DMS 273 (cell line): Measurements from ENCODE around the gene AJM1.

Experiments used
- DNase-seq: peaks from one replicate; lab custom pipeline; 2025; ENCODE audit not compliant: unreplicated experiment; lab: John Stamatoyannopoulos, UW

The AJM1 gene

GRCh38 chr9:136843159-136843800, 1.0 kb downstream of the AJM1 start:
- peak; percentile 45 for DNase-seq

- peak; percentile 64 for DNase-seq
These were observed 1.8 kb downstream of the AJM1 start for GRCh38 chr9:136843801-136844740.

- no peak for DNase-seq
These were observed 2.6 kb downstream of the AJM1 start for GRCh38 chr9:136844761-136845464.

GRCh38 chr9:136845465-136846260, 3.4 kb downstream of the AJM1 start:
- DNase-seq = no peak

GRCh38 chr9:136846376-136847087, 4.3 kb downstream of the AJM1 start:
- DNase-seq = no peak

GRCh38 chr9:136847088-136847825, 5.0 kb downstream of the AJM1 start:
- DNase-seq = no peak

GRCh38 chr9:136847826-136848392, 5.6 kb downstream of the AJM1 start:
- peak; percentile 85 for DNase-seq

GRCh38 chr9:136848393-136849037, 6.2 kb downstream of the AJM1 start:
- DNase-seq = peak; percentile 80

- DNase-seq = peak; percentile 99
These were observed 7.0 kb downstream of the AJM1 start, which contains the start of gene PHPT1 for GRCh38 chr9:136849038-136849959. Gene PHPT1 (plus strand): TSS chr9:136849409. CDS start chr9:136849431, 22 bp downstream.

GRCh38 chr9:136849960-136850865, 7.9 kb downstream of the AJM1 start:
- no peak for DNase-seq

GRCh38 chr9:136850866-136851775, 8.8 kb downstream of the AJM1 start:
- no peak for DNase-seq

GRCh38 chr9:136851941-136852663, 9.8 kb downstream of the AJM1 start, which contains the start of gene MAMDC4:
Gene MAMDC4 (plus strand): TSS chr9:136852346. CDS start chr9:136852417, 71 bp downstream.
- DNase-seq = no peak

GRCh38 chr9:136852664-136853595, 10.7 kb downstream of the AJM1 start:
- DNase-seq = no peak
